GM23338 (cell line): ENCODE results near the gene R3HDM2.

Source experiments
- NANOG ChIP-seq: IDR thresholded peaks from 2 replicates; pipeline ENCODE4 v1.6.1; 2016; ENCODE audit warnings: antibody characterized with exemption, borderline replicate concordance
- TF ChIP-seq, protein P1 (sequence below), 2 experiments: fragments of 200-600 bp in 1 of 2; sonication (generic) in 1 of 2; conservative IDR thresholded peaks; 2 replicates each; pipeline versions ENCODE4 v1.5.1 to v1.6.1; 2016 to 2017; ENCODE audit warnings: antibody characterized with exemption in 2 of 2, low read depth in 2 of 2, mild to moderate bottlenecking in 2 of 2, moderate library complexity in 1 of 2

DNA sequence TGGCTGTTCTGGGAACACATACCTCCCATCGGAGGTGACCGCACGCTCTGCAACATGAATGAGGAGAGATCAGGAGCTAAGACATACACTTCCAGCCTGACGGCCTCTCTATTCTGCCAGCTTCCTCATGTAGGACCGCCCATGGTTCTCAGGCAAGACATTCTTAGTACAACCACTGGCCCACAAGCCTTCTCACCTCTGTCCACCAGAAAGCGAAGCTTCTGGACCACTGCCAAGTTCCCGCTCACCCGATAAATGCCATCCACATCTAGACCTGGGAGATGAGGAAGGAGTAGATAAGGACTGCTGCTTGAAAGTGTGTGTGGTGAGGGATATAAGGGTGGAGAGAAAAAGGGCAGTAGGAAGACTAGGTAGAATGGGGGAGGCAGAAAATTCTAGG is 43.6 kb upstream of the R3HDM2 start:
- TF ChIP-seq, protein P1, sequence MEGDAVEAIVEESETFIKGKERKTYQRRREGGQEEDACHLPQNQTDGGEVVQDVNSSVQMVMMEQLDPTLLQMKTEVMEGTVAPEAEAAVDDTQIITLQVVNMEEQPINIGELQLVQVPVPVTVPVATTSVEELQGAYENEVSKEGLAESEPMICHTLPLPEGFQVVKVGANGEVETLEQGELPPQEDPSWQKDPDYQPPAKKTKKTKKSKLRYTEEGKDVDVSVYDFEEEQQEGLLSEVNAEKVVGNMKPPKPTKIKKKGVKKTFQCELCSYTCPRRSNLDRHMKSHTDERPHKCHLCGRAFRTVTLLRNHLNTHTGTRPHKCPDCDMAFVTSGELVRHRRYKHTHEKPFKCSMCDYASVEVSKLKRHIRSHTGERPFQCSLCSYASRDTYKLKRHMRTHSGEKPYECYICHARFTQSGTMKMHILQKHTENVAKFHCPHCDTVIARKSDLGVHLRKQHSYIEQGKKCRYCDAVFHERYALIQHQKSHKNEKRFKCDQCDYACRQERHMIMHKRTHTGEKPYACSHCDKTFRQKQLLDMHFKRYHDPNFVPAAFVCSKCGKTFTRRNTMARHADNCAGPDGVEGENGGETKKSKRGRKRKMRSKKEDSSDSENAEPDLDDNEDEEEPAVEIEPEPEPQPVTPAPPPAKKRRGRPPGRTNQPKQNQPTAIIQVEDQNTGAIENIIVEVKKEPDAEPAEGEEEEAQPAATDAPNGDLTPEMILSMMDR (conservative IDR thresholded peaks at IDR 0.05; ENCODE audit: low read depth in 2 of 2): no peak
- no peak for TF ChIP-seq NANOG
